T-helper 9 cell (primary cell): ENCODE data around the gene IFT52.
"Not testable (repeated sequence)": the region's sequence is repeated elsewhere in the genome, so short reads cannot be mapped to it uniquely, and the experiment has no call there.

Experiments
- DNase-seq: peaks from one replicate; pipeline ENCODE4 v3.0.0-alpha.2; 2020

Gene IFT52

DNA sequence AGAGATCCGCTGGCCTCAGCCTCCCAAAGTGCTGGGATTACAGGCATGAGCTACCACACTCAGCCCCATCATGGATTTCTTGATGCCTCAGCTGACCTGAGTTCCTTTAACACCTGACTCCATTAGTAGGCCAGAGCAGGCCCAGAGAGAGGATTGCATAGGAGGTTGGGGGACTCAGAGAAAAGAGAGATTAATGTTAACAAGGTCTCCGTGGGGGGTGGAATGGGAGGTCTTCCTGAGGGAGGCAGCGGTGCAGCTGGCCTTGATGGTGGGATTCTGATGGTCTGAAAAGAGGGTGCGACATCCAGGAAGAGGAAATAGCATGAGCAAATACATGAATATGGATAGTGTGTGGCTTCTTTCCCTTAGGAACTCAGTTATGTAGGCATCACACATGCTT lies 22.0 kb upstream of the IFT52 start:
- DNase-seq = no peak

DNA sequence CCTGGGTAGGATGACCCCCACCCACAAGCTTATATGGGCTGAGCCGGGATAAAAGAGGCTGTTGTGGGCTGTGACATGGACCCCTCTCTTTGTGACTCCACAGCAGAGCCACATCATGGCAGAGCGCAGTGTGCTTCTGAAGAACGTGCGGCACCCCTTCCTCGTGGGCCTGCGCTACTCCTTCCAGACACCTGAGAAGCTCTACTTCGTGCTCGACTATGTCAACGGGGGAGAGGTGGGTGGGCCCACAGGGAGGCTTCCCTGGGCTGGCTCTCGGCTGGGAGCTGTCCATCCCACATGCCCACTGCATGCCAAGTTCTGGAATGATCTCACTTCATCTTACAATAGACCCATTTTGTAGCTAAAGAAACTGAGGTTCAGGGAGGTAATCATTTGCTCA lies 21.5 kb upstream of the IFT52 start:
- DNase-seq = no peak

DNA sequence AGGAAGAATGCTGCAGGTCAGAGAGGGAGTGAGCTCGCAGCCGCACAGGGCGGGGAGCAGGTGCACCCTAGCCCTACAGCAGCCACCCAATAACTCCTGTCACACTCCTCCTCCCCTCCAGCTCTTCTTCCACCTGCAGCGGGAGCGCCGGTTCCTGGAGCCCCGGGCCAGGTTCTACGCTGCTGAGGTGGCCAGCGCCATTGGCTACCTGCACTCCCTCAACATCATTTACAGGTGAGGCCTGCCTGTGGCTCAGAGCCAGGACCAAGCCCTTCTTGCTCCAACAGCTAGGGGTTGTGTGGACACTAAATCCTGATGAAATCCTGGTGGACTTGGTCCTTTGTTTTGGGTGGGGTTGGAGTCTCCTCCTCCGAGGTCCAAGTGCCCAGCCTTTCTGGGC lies 20.2 kb upstream of the IFT52 start:
- DNase-seq = no peak

DNA sequence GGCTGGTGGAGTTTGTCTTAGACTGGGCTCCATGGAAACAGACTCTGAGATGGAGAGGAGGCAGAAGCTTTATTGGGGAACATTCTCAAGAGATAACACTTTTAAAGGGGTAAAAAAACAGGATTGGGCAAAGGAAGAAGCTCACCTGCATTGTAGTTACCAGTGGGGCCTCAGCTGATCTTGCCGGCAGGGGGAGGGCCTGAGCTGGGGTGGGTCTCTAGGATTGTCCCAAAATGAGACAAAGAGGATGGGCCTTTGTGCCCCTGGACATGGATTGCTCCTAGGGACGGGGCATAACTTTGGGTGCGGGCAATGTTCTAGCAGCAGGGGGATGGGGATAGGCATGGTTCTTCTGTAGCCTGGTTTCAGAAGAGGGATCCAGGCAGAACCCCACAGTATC lies 19.4 kb upstream of the IFT52 start:
- no peak for DNase-seq

DNA sequence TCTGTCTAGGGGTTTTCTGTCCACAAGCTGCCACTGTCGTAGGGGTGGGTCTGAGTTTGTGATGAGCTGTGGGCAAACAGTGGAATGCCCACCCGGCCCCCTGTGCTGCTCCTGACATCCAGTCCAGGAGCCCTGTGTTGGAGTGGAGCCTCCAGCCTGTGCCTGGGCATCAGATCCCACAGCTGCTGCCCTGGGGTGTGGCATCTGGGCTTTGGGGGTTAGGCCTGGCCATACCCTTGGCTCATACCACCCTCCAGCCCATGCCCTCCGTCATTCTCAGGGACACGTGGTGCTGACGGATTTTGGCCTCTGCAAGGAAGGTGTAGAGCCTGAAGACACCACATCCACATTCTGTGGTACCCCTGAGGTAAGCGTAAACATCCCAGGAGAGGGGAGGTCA lies 19.0 kb upstream of the IFT52 start:
- no peak for DNase-seq

DNA sequence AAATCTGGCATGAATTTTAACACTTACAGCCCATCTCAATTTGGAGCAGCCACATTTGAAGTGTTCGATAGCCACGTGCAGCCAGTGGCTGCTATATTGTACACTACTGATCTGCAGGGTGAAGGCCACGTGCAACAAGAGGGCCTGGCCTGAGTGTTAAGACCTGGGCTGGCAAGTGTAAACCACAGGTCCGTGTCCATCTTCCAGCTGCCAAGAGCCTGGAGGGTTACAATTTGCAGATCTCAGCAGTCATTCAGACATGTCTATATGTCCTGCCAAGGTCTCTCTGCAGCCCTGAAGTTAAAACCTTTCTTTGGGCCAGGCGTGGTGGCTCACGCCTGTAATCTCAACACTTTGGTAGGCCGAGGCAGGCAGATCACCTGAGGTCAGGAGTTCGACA lies 17.8 kb upstream of the IFT52 start:
- DNase-seq = no peak

DNA sequence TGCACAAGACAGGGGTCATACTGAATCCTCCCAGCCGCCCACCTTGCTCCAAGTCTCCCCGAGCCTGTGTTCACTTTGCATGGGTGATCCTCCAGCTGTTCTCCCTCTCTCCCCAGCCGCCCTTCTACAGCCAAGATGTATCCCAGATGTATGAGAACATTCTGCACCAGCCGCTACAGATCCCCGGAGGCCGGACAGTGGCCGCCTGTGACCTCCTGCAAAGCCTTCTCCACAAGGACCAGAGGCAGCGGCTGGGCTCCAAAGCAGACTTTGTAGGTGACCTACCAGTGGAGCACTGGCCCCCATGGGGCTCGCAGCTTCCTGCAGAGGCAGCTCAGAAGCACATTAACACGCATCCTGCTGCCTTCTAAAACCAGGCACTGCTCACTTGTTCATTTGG lies 14.6 kb upstream of the IFT52 start:
- DNase-seq = no peak

DNA sequence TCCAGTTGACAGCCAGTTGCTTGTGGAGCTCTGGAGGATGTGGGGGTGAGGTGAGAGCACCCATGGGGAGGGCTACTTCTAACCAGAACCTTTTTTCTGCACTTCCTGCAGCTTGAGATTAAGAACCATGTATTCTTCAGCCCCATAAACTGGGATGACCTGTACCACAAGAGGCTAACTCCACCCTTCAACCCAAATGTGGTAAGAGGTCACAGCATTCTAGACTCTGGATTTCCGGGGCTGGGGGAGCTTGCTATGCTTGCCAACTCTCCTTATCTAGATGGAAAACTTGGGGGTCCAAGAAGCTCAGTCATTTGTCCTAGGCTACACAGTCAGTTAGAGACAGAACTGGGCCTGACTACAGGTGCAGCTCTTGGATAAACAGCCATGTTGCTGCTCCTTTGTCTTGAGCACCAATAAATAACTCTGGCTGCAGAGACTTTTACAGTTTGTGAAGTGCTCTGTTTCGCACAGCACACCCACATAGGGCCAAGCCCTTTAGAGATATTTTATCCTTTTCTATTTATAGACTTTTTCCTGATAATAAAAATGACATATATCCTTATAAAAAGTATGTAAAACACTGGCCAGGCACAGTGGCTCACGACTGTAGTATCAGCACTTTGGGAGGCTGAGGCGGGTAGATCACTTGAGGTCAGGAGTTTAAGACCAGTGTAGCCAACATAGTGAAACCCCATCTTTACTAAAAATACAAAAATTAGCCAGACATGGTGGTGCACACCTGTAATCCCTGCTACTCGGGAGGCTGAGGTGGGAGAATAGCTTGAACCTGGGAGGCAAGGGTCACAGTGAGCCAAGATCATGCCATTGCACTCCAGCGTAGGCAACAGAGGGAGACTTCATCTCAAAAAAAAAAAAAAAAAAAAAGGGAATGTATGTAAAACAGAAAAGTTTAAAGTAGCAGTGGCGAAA lies 10.6 kb upstream of the IFT52 start:
- no peak for DNase-seq

DNA sequence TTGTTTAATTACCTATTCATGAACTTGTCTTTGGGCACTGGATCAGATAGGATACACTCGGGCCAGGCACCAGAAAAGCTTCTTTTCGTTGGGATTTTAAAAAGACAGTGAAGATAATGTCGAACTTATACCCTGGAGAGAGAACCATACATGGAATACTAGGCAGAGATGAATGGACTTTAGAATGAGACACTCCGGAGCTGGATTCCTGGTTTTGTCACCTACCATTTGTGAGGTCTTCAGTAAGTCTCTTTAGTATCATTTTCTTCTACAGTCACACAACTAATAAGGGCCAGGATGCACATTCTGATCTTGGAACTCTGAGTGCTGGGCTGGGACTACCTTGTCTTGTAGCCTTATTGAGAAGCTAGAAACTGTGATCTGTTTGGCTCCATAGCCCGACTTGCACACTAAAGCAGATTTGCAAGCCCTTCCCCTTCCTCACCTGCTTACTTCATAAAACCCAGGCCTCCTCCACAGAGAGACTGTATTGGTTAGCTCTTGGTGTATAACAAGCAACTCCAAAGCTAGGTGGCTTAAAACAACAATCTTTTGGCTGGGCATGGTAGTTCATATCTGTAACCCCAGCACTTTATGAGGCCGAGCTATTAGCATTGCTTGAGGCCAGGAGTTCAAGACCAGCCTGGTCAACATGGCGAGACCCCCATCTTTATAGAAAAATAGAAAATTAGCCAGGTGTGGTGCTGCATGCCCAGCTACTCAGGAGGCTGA lies 7.4 kb upstream of the IFT52 start:
- no peak for DNase-seq

DNA sequence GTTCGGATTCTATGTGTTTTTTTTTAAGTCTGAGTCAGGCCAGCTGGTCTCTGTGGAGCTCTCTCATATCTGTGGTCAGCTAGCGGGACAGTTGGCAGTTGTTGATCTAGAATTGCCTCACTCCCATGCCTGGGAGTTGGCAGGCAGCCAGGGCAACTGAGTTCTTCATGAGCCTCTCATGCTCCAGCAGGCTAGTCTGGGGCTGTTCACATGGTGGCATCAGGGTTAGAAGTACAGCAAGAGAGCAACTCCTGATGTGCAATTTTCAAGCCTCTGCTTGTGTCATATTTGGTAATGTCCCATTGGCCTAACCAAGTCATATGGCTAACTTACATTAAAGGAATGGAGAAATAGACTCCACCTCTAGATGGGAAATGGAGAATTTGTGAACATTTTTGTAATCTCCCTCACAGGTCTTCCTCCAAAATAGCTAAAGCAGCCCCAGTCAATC lies 6.7 kb upstream of the IFT52 start:
- no peak for DNase-seq

DNA sequence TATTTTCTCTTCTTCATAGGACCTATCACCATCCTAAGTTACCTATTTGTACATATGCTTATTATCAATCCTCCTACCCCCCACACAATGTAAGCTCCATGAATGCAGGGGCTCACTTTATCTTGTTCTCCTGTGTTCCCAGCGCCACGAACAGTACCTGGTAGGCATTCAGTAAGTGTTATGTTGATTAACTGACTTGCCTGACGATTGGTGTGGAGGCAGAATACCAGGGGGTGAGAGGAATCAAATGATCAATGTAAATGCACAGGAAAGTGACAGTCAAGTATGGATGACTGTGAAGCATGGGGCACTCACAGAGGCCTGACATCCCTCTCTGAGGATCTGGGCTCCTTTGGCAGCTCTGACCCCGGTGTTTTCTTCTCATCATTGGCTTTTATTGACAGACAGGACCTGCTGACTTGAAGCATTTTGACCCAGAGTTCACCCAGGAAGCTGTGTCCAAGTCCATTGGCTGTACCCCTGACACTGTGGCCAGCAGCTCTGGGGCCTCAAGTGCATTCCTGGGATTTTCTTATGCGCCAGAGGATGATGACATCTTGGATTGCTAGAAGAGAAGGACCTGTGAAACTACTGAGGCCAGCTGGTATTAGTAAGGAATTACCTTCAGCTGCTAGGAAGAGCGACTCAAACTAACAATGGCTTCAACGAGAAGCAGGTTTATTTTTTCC lies 6.1 kb upstream of the IFT52 start:
- DNase-seq = no peak

DNA sequence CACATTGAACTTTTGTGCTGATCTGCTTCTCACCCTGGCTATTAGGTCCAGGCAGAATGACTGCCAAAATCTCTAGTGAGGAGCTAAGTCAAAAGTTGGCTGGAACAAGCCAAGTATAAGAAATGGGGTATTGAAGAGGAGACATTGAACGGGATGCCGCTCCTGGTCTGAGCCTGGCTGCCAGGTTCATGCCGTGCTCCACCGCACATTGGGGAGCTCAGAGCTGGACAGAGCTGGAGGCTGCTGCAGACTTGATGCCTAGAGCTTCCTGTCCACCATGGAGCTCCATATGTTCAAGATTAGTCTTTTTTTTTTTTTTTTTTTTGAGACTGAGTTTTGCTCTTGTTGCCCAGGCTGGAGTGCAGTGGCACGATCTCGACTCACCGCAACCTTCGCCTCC lies 4.1 kb upstream of the IFT52 start:
- DNase-seq = no peak

DNA sequence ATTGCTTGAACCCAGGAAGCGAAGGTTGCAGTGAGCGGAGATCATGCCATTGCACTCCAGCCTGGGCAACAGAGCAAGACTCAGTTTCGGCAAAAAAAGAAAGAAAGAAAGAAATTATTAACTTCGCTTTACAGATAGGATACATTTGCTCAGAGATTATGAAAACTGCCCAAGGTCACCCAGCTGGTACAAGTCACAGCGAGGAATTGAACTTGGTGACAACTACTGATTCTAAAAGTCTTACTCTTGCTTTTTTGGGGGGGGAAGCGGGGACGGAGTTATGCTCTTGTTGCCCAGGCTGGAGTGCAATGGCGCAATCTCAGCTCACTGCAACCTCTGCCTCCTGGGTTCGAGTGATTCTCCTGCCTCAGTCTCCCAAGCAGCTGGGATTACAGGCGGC lies 2.2 kb upstream of the IFT52 start:
- DNase-seq = not testable (repeated sequence)

DNA sequence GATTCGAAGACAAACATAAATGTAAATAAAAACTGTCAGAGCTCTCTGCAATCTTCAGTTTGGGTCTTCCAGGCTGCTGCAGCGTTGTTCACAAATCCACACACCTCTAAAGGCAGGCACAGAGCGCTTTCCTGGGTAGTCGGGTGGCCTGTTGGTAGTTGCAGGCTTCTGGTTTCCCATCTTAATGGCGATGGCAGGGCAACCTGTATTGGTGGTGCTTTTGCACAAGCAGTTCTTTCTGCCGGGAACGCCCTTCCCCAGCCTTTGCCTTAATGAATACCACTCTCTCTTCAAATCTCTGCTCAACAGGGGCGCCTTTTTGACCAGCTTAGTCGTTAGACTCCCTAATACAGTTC lies 723 bp upstream of the IFT52 start:
- DNase-seq = no peak

DNA sequence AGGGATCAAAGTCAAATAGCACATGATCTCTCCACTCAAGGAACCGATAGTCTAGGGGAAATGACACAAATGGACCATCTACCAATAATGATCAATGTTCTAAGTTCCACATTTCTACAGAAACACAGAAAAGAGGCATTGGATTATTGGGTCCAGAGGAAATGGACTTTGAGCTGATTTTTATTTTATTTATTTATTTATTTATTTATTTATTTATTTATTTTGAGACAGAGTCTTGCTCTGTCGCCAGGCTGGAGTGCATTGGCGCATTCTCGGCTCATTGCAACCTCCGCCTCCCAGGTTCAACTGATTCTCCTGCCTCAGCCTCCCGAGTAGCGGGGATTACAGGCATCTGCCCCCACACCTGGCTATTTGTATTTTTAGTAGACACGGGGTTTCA lies 11.2 kb downstream of the IFT52 start:
- not testable (repeated sequence) for DNase-seq

DNA sequence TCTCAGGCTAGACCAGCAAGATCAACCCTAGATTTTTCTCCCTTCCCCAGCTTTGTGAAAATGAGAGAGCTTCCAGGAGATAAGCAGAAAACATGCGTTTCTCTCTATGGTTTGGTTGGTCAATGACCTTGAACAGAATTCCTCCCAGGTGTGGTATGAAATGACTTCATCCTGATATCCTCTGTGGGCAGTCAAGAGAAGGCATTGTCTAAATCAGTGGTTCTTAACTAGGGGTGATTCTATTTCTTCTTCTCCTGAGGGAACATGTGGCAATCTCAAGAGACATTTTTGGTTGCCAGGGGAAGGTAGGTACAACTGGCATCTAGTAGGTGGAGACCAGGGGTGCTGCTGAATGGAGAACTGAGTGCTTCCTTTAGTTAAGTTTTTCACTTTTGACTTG lies 12.4 kb downstream of the IFT52 start:
- no peak for DNase-seq

DNA sequence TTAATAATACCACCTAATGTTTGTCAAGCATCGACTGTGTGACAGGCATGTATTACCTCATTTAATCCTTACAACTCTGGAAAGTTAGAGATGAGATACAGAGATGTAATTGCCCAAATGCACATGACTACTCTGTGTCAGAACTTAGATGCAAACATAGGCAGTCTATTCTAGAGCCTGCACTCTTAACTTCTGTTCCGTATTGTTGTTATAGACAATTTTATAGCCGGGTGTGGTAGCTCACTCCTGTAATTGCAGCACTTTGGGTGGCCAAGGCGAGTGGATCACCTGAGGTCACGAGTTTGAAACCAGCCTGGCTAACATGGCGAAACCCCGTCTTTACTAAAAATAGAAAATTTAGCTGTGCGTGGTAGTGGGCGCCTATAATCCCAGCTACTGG lies 15.0 kb downstream of the IFT52 start:
- DNase-seq = no peak

DNA sequence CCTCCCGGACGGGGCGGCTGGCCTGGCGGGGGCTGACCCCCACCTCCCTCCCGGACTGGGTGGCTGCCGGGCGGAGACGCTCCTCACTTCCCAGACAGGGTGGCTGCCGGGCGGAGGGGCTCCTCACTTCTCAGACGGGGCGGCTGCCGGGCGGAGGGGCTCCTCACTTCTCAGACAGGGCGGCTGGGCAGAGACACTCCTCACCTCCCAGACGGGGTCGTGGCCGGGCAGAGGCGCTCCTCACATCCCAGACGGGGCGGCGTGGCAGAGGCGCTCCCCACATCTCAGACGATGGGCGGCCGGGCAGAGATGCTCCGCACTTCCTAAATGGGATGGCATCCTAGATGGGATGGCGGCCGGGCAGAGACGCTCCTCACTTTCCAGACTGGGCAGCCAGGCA lies 16.5 kb downstream of the IFT52 start:
- DNase-seq = not testable (repeated sequence)

DNA sequence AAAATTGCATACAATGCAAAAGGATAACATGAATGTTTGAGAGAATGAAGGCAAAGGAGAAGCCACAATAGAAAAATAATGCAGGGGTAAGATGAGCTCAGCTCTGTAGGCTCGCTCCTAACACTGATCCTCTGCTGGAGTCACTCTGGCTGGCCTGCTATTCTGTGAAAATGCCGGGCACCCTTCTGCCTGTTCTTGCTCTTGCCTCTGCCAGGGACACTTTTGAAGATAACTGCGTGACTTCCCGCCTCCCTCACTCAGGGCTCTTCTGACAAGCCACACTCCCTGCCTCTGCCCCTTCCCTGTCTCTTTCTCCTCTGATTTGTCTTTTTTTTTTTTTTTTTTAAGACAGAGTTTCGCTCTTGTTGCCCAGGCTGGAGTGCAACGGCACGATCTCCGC lies 40.9 kb downstream of the IFT52 start:
- no peak for DNase-seq

DNA sequence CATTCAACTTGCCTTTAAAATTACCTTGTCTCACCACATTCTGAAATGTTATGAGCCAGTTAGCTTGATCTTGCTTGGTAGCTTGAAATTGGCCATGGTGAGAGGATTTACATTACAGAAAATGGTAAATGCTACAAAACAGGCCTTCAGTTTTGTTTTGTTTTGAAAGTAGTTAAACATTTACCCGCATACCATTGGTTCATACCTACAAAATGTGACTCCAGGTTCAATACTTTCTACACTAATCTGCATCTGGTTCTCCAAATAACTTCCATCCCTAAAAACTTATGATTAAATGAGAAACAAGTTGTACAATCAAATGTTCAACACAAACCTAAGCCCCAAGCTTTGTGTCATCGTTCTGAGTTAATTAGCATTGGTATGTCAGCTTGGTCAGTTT lies 45.7 kb downstream of the IFT52 start:
- DNase-seq = no peak

DNA sequence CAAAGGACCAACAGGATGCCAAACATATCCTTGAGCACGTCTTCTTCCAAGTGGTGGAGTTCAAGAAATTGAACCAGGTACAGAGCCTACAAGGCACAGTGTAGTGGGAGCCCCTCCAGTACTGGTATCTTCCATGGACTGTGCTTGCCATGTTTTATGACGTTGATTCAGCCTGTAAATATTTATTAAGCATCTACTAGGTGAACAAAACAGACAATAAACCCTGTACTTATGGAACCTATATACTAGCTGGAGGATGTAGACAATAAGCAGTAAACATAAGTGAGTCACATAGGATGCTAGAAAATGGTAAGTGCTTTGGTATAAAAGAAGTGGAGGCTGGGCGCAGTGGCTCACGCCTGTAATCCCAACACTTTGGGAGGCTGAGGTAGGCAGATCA lies 51.8 kb downstream of the IFT52 start:
- no peak for DNase-seq

DNA sequence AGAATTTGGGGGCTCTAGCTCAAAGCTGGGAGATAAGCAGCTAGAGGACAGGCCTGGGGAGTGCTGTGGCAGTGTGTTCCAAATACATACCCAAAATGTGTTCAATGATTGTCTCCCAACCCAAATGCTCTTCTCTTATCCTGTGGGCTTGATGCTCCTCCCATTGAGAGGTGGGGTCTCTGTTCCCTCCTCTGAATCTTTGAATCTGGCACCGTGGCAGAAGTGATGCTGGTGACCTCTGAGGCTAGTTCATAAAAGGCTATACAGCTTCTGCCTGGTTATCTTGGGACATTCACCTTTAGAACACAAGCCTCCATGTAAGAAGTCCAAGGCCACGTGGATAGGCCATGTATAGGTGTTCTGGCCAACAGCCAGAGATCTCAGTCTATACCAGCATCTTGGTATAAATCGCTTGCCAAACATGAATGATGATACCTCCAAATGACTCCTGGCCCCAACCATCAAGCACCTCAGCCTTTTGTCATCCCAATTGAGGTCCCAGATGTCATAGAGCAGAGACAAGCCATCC lies 60.3 kb downstream of the IFT52 start:
- DNase-seq = no peak

DNA sequence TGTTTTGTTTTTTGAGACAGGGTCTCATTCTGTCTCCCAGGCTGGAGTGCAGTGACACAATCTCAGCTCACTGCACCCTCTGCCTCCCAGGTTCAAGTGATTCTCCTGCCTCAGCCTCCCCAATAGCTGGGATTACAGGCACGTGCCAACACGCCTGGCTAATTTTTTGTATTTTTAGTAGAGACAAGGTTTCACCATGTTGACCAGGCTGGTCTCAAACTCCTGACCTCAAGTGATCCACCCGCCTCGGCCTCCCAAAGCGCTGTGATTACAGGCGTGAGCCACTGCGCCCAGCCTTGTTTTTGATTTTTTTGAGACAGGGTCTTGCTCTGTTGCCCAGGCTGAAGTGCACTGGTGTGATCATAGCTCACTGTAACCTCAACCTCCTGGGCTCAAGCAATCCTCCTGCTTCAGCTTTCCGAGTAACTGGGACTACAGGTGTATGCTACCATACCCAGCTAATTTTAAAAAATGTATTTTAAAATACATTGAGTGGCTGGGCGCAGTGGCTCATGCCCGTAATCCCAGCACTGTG lies 61.0 kb downstream of the IFT52 start:
- DNase-seq = not testable (repeated sequence)
